ENCODE data around the gene PMFBP1.

PMFBP1 gene

GRCh38 chr16:72203401-72203800 is 31.4 kb upstream of the PMFBP1 start:
- Histone ChIP-seq H3K9ac (ENCODE audit: low read length) (no peak overlapping the region), H3K9me3 (ENCODE audit: control insufficient read depth, insufficient read depth, low read depth, low read length) (no peaks in the 10 kb centered on the region), H3K27ac (ENCODE audit: low read depth, low read length) (no peak overlapping the region), H3K4me3 (ENCODE audit: low read depth, low read length) (no peak overlapping the region), H3K4me1 (ENCODE audit: control insufficient read depth, insufficient read depth, low read length) (peaks cover 21% of the 10 kb centered on the region), H3K27me3 (ENCODE audit: control insufficient read depth, insufficient read depth, low read length) (no peaks in the 10 kb centered on the region), H3K36me3 (ENCODE audit: control insufficient read depth, insufficient read depth, low read length) (no peaks in the 10 kb centered on the region)

GRCh38 chr16:72202014-72202413 is 30.1 kb upstream of the PMFBP1 start:
- no peaks in the 10 kb centered on the region for H3K36me3 ChIP-seq (ENCODE audit: control insufficient read depth, insufficient read depth, low read length)
- H3K27ac ChIP-seq (ENCODE audit: low read depth, low read length) = no peak overlapping the region
- H3K9me3 ChIP-seq (ENCODE audit: control insufficient read depth, insufficient read depth, low read depth, low read length) = no peaks in the 10 kb centered on the region

GRCh38 chr16:72201387-72201786 is 29.4 kb upstream of the PMFBP1 start:
- Histone ChIP-seq H3K27me3 (ENCODE audit: control insufficient read depth, insufficient read depth, low read length) (no peaks in the 10 kb centered on the region), H3K4me3 (ENCODE audit: low read depth, low read length) (no peak overlapping the region), H3K4me1 (ENCODE audit: control insufficient read depth, insufficient read depth, low read length) (peaks cover 20% of the 10 kb centered on the region), H3K27ac (ENCODE audit: low read depth, low read length) (no peak overlapping the region), H3K36me3 (ENCODE audit: control insufficient read depth, insufficient read depth, low read length) (no peaks in the 10 kb centered on the region), H3K9ac (ENCODE audit: low read length) (no peak overlapping the region), H3K9me3 (ENCODE audit: control insufficient read depth, insufficient read depth, low read depth, low read length) (no peaks in the 10 kb centered on the region)

More at GRCh38 chr16:72202014-72202413, 30.1 kb upstream of the PMFBP1 start:
- peaks cover 21% of the 10 kb centered on the region for H3K4me1 ChIP-seq (ENCODE audit: control insufficient read depth, insufficient read depth, low read length)
- H3K4me3 ChIP-seq (ENCODE audit: low read depth, low read length) = no peak overlapping the region
- no peak overlapping the region for H3K9ac ChIP-seq (ENCODE audit: low read length)
- no peaks in the 10 kb centered on the region for H3K27me3 ChIP-seq (ENCODE audit: control insufficient read depth, insufficient read depth, low read length)

- no peaks in the 10 kb centered on the region for H3K36me3 ChIP-seq (ENCODE audit: control insufficient read depth, insufficient read depth, low read length)
- H3K27ac ChIP-seq (ENCODE audit: low read depth, low read length) = no peak overlapping the region
- H3K4me3 ChIP-seq (ENCODE audit: low read depth, low read length) = no peak overlapping the region
- no peaks in the 10 kb centered on the region for H3K27me3 ChIP-seq (ENCODE audit: control insufficient read depth, insufficient read depth, low read length)
- no peak overlapping the region for H3K9ac ChIP-seq (ENCODE audit: low read length)
- peaks cover 17% of the 10 kb centered on the region for H3K4me1 ChIP-seq (ENCODE audit: control insufficient read depth, insufficient read depth, low read length)
- no peaks in the 10 kb centered on the region for H3K9me3 ChIP-seq (ENCODE audit: control insufficient read depth, insufficient read depth, low read depth, low read length)
These were observed 27.9 kb upstream of the PMFBP1 start for GRCh38 chr16:72199761-72200337.

DNA sequence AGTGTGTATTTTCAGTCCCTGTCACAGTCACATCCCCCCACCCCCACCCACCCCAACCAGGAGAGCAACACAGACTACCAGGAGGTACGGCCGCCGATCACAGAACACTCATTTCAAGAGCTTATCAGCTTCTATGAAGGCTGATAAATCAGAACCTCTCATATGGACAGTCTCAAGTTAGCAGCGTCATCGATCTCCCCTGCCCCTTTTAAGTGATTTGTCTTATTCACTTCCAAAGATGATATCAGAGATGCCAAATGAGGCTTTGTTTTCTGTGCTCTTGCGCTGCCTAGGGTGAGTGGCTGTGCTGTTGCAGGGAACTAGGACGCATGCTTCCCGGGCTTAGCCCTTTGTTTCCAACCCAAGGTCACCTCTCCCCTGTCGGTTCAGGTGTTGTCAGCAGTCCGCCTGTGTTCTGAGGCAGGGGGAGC is 26.8 kb upstream of the PMFBP1 start:
- Histone ChIP-seq H3K9me3 (ENCODE audit: control insufficient read depth, insufficient read depth, low read depth, low read length) (no peaks in the 10 kb centered on the region), H3K4me3 (ENCODE audit: low read depth, low read length) (no peak overlapping the region), H3K9ac (ENCODE audit: low read length) (no peak overlapping the region), H3K4me1 (ENCODE audit: control insufficient read depth, insufficient read depth, low read length) (peaks cover 16% of the 10 kb centered on the region), H3K27me3 (ENCODE audit: control insufficient read depth, insufficient read depth, low read length) (no peaks in the 10 kb centered on the region), H3K36me3 (ENCODE audit: control insufficient read depth, insufficient read depth, low read length) (no peaks in the 10 kb centered on the region), H3K27ac (ENCODE audit: low read depth, low read length) (no peak overlapping the region)

- H3K4me3 ChIP-seq (ENCODE audit: low read depth, low read length) = no peak overlapping the region
- no peak overlapping the region for H3K27ac ChIP-seq (ENCODE audit: low read depth, low read length)
- no peaks in the 10 kb centered on the region for H3K9me3 ChIP-seq (ENCODE audit: control insufficient read depth, insufficient read depth, low read depth, low read length)
- H3K4me1 ChIP-seq (ENCODE audit: control insufficient read depth, insufficient read depth, low read length) = peaks cover 11% of the 10 kb centered on the region
- H3K36me3 ChIP-seq (ENCODE audit: control insufficient read depth, insufficient read depth, low read length) = no peaks in the 10 kb centered on the region
- no peaks in the 10 kb centered on the region for H3K27me3 ChIP-seq (ENCODE audit: control insufficient read depth, insufficient read depth, low read length)
- H3K9ac ChIP-seq (ENCODE audit: low read length) = no peak overlapping the region
These were observed 26.2 kb upstream of the PMFBP1 start for GRCh38 chr16:72198021-72198711.

GRCh38 chr16:72197545-72197944 is 25.6 kb upstream of the PMFBP1 start:
- Histone ChIP-seq H3K4me3 (ENCODE audit: low read depth, low read length) (no peak overlapping the region), H3K27ac (ENCODE audit: low read depth, low read length) (no peak overlapping the region), H3K36me3 (ENCODE audit: control insufficient read depth, insufficient read depth, low read length) (no peaks in the 10 kb centered on the region), H3K27me3 (ENCODE audit: control insufficient read depth, insufficient read depth, low read length) (no peaks in the 10 kb centered on the region), H3K9ac (ENCODE audit: low read length) (no peak overlapping the region), H3K9me3 (ENCODE audit: control insufficient read depth, insufficient read depth, low read depth, low read length) (no peaks in the 10 kb centered on the region), H3K4me1 (ENCODE audit: control insufficient read depth, insufficient read depth, low read length) (peaks cover 7% of the 10 kb centered on the region)

GRCh38 chr16:72195609-72196008 is 23.7 kb upstream of the PMFBP1 start:
- H3K9ac ChIP-seq (ENCODE audit: low read length) = no peak overlapping the region
- H3K9me3 ChIP-seq (ENCODE audit: control insufficient read depth, insufficient read depth, low read depth, low read length) = no peaks in the 10 kb centered on the region
- no peaks in the 10 kb centered on the region for H3K27me3 ChIP-seq (ENCODE audit: control insufficient read depth, insufficient read depth, low read length)
- no peak overlapping the region for H3K4me3 ChIP-seq (ENCODE audit: low read depth, low read length)
- no peak overlapping the region for H3K27ac ChIP-seq (ENCODE audit: low read depth, low read length)
- H3K4me1 ChIP-seq (ENCODE audit: control insufficient read depth, insufficient read depth, low read length) = peaks cover 4% of the 10 kb centered on the region
- H3K36me3 ChIP-seq (ENCODE audit: control insufficient read depth, insufficient read depth, low read length) = no peaks in the 10 kb centered on the region

GRCh38 chr16:72191551-72191950 is 19.6 kb upstream of the PMFBP1 start:
- Histone ChIP-seq H3K4me1 (ENCODE audit: control insufficient read depth, insufficient read depth, low read length) (no peaks in the 10 kb centered on the region), H3K9ac (ENCODE audit: low read length) (no peak overlapping the region), H3K27ac (ENCODE audit: low read depth, low read length) (no peak overlapping the region)

GRCh38 chr16:72189865-72190371 is 18.0 kb upstream of the PMFBP1 start:
- no peak overlapping the region for H3K4me3 ChIP-seq (ENCODE audit: low read depth, low read length)
- H3K36me3 ChIP-seq (ENCODE audit: control insufficient read depth, insufficient read depth, low read length) = no peaks in the 10 kb centered on the region

More at GRCh38 chr16:72191551-72191950, 19.6 kb upstream of the PMFBP1 start:
- Histone ChIP-seq H3K27me3 (ENCODE audit: control insufficient read depth, insufficient read depth, low read length) (no peaks in the 10 kb centered on the region), H3K9me3 (ENCODE audit: control insufficient read depth, insufficient read depth, low read depth, low read length) (peaks cover 6% of the 10 kb centered on the region; the same call in 1 of the 2 replicates), H3K4me3 (ENCODE audit: low read depth, low read length) (no peak overlapping the region), H3K36me3 (ENCODE audit: control insufficient read depth, insufficient read depth, low read length) (no peaks in the 10 kb centered on the region)

DNA sequence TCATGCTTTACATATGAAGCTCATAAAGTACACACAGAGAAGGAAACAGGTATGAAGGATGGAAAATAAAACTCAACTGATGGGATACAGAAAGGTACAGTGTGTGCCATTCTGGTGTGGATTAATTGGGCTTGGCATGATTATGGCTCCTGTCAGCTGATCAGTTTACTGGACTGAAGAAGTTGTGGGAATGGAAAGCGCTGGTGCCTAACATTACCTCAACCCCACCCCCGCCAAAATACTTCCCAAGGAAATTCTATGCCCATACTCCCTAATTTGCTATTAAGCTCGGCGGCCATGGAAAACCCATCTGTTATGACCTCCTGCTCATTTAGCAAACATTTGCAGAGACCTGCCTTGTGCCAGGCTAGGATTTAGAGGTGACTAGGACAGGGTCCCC is 16.6 kb upstream of the PMFBP1 start:
- Histone ChIP-seq H3K4me1 (ENCODE audit: control insufficient read depth, insufficient read depth, low read length) (no peaks in the 10 kb centered on the region), H3K9me3 (ENCODE audit: control insufficient read depth, insufficient read depth, low read depth, low read length) (peaks cover 6% of the 10 kb centered on the region; the same call in 1 of the 2 replicates), H3K27ac (ENCODE audit: low read depth, low read length) (no peak overlapping the region), H3K9ac (ENCODE audit: low read length) (no peak overlapping the region), H3K36me3 (ENCODE audit: control insufficient read depth, insufficient read depth, low read length) (no peaks in the 10 kb centered on the region), H3K4me3 (ENCODE audit: low read depth, low read length) (no peak overlapping the region), H3K27me3 (ENCODE audit: control insufficient read depth, insufficient read depth, low read length) (no peaks in the 10 kb centered on the region)

More at GRCh38 chr16:72189865-72190371, 18.0 kb upstream of the PMFBP1 start:
- no peaks in the 10 kb centered on the region for H3K27me3 ChIP-seq (ENCODE audit: control insufficient read depth, insufficient read depth, low read length)
- H3K9ac ChIP-seq (ENCODE audit: low read length) = no peak overlapping the region
- peaks cover 6% of the 10 kb centered on the region; the same call in 1 of the 2 replicates for H3K9me3 ChIP-seq (ENCODE audit: control insufficient read depth, insufficient read depth, low read depth, low read length)
- H3K4me1 ChIP-seq (ENCODE audit: control insufficient read depth, insufficient read depth, low read length) = no peaks in the 10 kb centered on the region
- no peak overlapping the region for H3K27ac ChIP-seq (ENCODE audit: low read depth, low read length)

All from HUES6 (cell line).